Colonic mucosa (tissue), 4 donors: ENCODE data around the gene PLEKHM1. TPM values are rescaled to one million over a fixed set of nuclear protein-coding genes. Genes with fewer than 3 reads are reported as not detected.

Source experiments
- DNase-seq: peaks from one replicate; pipeline ENCODE4 v3.0.0-alpha.2; 2020
- H3K27ac ChIP-seq: fragments of 200-600 bp; one replicate; pipeline ENCODE4 v1.8.0; 2021
- H3K27me3 ChIP-seq: fragments of 200-600 bp; one replicate; pipeline ENCODE4 v1.8.0; 2021
- H3K36me3 ChIP-seq: fragments of 200-600 bp; one replicate; pipeline ENCODE4 v1.8.0; 2021
- H3K4me1 ChIP-seq: fragments of 200-600 bp; one replicate; pipeline ENCODE4 v1.8.0; 2021; ENCODE audit warnings: mild to moderate bottlenecking
- H3K4me3 ChIP-seq: fragments of 200-600 bp; one replicate; pipeline ENCODE4 v1.8.0; 2021
- H3K9ac ChIP-seq, 2 donors: one replicate each; pipeline ENCODE4 v1.7.0; 2013; ENCODE audit warnings: control low read depth in 2 of 2, low read depth in 2 of 2, low read length in 2 of 2
- H3K9me3 ChIP-seq: fragments of 200-600 bp; one replicate; pipeline ENCODE4 v1.8.0; 2021
- CTCF ChIP-seq: fragments of 200-600 bp; IDR thresholded peaks from one replicate; pipeline ENCODE4 v1.8.0; 2022; ENCODE audit warnings: antibody characterized with exemption, mild to moderate bottlenecking
- intact Hi-C: fragments of 100-400 bp; cut with DNase I; formaldehyde crosslinking; loops from one replicate; pipeline ENCODE4 v1.14.1; 2022
- total RNA-seq, 2 donors: library from RNA; stranded (reverse); fragmentation: NEBNext Ultra II Directional in 1 of 2; extraction: Animal tissue kit (Norgen Biotek cat#: 25700) in 1 of 2; gene quantifications; one replicate each; pipeline ENCODE4 v1.2.1, GENCODE V29; 2021
- donor health status: healthy.
- donor health status: DM: no; HTN: no; CAD: no.
- donor health status: DM: no; HTN: no; CAD: no.

Gene PLEKHM1
- total RNA-seq, 2 donors from 2014 or later, result 50.7 to 61.3 TPM

- Histone ChIP-seq H3K27ac (peak overlapping the region; percentile 93), H3K9ac (peak overlapping the region; percentile 69), H3K4me1 (peaks cover 36% of the 10 kb centered on the region), H3K4me3 (peak overlapping the region; percentile 41), H3K27me3 (no peaks in the 10 kb centered on the region), H3K36me3 (no peaks in the 10 kb centered on the region), H3K9me3 (no peaks in the 10 kb centered on the region)
- intact Hi-C loops, result no loop called here
- no peak for DNase-seq
- TF ChIP-seq CTCF, result no peak
These were observed 80.9 kb downstream of the PLEKHM1 start for GRCh38 chr17:45409659-45410076.

GRCh38 chr17:45408611-45409421, 81.7 kb downstream of the PLEKHM1 start:
- no peak for TF ChIP-seq CTCF
- Histone ChIP-seq H3K4me1 (peaks cover 32% of the 10 kb centered on the region), H3K4me3 (peak overlapping the region; percentile 41), H3K27me3 (no peaks in the 10 kb centered on the region), H3K9ac (peak overlapping the region; percentile 69), H3K27ac (peak overlapping the region; percentile 93), H3K36me3 (peaks cover 8% of the 10 kb centered on the region), H3K9me3 (no peaks in the 10 kb centered on the region)
- peak; percentile 61 for DNase-seq
- intact Hi-C loops, result no loop called here

- TF ChIP-seq CTCF, result no peak
- H3K4me1 ChIP-seq, result peaks cover 21% of the 10 kb centered on the region
- H3K36me3 ChIP-seq, result peaks cover 14% of the 10 kb centered on the region
- intact Hi-C loops, result no loop called here
- peak overlapping the region; percentile 93 for H3K27ac ChIP-seq
- H3K9ac ChIP-seq, result peak overlapping the region; percentile 13 to 79
- H3K27me3 ChIP-seq, result no peaks in the 10 kb centered on the region
- no peaks in the 10 kb centered on the region for H3K9me3 ChIP-seq
- no peak overlapping the region for H3K4me3 ChIP-seq
- no peak for DNase-seq
These were observed 84.4 kb downstream of the PLEKHM1 start for GRCh38 chr17:45406107-45406506.

GRCh38 chr17:45405250-45406086, 85.1 kb downstream of the PLEKHM1 start:
- Histone ChIP-seq H3K9ac (peak overlapping the region; percentile 13 to 79), H3K36me3 (peaks cover 14% of the 10 kb centered on the region), H3K4me1 (peaks cover 15% of the 10 kb centered on the region), H3K9me3 (no peaks in the 10 kb centered on the region), H3K4me3 (peak overlapping the region; percentile 8), H3K27me3 (no peaks in the 10 kb centered on the region), H3K27ac (peak overlapping the region; percentile 93)
- TF ChIP-seq CTCF, result no peak
- DNase-seq, result peak; percentile 91
- intact Hi-C loops, result no loop called here

GRCh38 chr17:45404870-45405249, 85.7 kb downstream of the PLEKHM1 start:
- no peak for TF ChIP-seq CTCF
- no peak for DNase-seq
- H3K27me3 ChIP-seq, result no peaks in the 10 kb centered on the region
- H3K4me1 ChIP-seq, result peaks cover 10% of the 10 kb centered on the region
- intact Hi-C loops, result no loop called here
- H3K27ac ChIP-seq, result no peak overlapping the region
- H3K9ac ChIP-seq, result peak overlapping the region in 1 of 2 donors; percentile 51
- H3K36me3 ChIP-seq, result peaks cover 14% of the 10 kb centered on the region
- H3K9me3 ChIP-seq, result no peaks in the 10 kb centered on the region
- no peak overlapping the region for H3K4me3 ChIP-seq
